Globus pallidus (tissue), 1 donor: ENCODE data around the gene USP53.
"Not testable (repeated sequence)": the region's sequence is repeated elsewhere in the genome, so short reads cannot be mapped to it uniquely, and the experiment has no call there.

Experiments
- DNase-seq: peaks from one replicate; pipeline ENCODE4 v3.0.0-alpha.2; 2015; ENCODE audit warnings: low spot score

Gene USP53

GRCh38 chr4:119228406-119228805, 15.9 kb downstream of the USP53 start:
- no peak for DNase-seq

GRCh38 chr4:119229908-119230687, 17.6 kb downstream of the USP53 start:
- no peak for DNase-seq

- no peak for DNase-seq
These were observed 19.0 kb downstream of the USP53 start for GRCh38 chr4:119231491-119231890.

GRCh38 chr4:119232286-119232685, 19.8 kb downstream of the USP53 start:
- no peak for DNase-seq

- no peak for DNase-seq
These were observed 20.7 kb downstream of the USP53 start for GRCh38 chr4:119233191-119233590.

- no peak for DNase-seq
These were observed 21.2 kb downstream of the USP53 start for GRCh38 chr4:119233750-119234149.

- no peak for DNase-seq
These were observed 24.7 kb downstream of the USP53 start for GRCh38 chr4:119237201-119237600.

GRCh38 chr4:119237642-119238041, 25.1 kb downstream of the USP53 start:
- no peak for DNase-seq

- no peak for DNase-seq
These were observed 25.7 kb downstream of the USP53 start for GRCh38 chr4:119238068-119238722.

- no peak for DNase-seq
These were observed 27.6 kb downstream of the USP53 start for GRCh38 chr4:119240128-119240527.

GRCh38 chr4:119240568-119240967, 28.1 kb downstream of the USP53 start:
- DNase-seq = no peak

- no peak for DNase-seq
These were observed 29.9 kb downstream of the USP53 start for GRCh38 chr4:119242417-119242816.

- DNase-seq = no peak
These were observed 31.4 kb downstream of the USP53 start for GRCh38 chr4:119243868-119244267.

GRCh38 chr4:119244344-119244743, 31.8 kb downstream of the USP53 start:
- DNase-seq = no peak

GRCh38 chr4:119244832-119245231, 32.3 kb downstream of the USP53 start:
- no peak for DNase-seq

GRCh38 chr4:119246177-119246733, 33.7 kb downstream of the USP53 start:
- DNase-seq = no peak

- not testable (repeated sequence) for DNase-seq
These were observed 38.5 kb downstream of the USP53 start for GRCh38 chr4:119251037-119251436.

- DNase-seq = not testable (repeated sequence)
These were observed 42.7 kb downstream of the USP53 start for GRCh38 chr4:119255223-119255622.

GRCh38 chr4:119260528-119260927, 48.0 kb downstream of the USP53 start:
- DNase-seq = no peak

GRCh38 chr4:119261986-119262385, 49.5 kb downstream of the USP53 start:
- DNase-seq = no peak

GRCh38 chr4:119264743-119265142, 52.2 kb downstream of the USP53 start:
- no peak for DNase-seq

GRCh38 chr4:119266153-119266552, 53.6 kb downstream of the USP53 start:
- DNase-seq = no peak

- no peak for DNase-seq
These were observed 56.0 kb downstream of the USP53 start for GRCh38 chr4:119268466-119268865.
